ENCODE results near the gene TTLL12.

TTLL12 gene

DNA sequence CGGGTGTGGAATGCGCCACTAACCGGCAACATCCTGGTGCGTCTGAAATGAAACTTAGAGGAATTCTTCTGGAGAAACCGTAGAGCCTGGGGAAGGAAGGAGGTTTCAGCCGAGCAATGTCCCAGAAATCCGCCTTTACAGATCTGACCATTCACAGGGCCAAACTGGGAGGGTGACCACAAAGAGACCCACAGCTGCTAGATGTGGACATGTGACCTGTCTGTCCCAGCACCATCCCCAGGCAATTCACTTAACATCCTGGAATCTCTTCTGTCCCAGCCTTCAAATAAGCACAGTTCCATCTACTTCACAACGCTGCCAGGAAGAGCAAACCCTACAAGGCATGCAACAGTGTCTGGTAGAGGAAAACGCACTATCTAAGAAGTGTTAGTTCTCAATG is 53.5 kb downstream of the TTLL12 start:
- FAIRE-seq (no peak), DNase-seq (ENCODE audit: insufficient read length, low spot score) (no peak)

DNA sequence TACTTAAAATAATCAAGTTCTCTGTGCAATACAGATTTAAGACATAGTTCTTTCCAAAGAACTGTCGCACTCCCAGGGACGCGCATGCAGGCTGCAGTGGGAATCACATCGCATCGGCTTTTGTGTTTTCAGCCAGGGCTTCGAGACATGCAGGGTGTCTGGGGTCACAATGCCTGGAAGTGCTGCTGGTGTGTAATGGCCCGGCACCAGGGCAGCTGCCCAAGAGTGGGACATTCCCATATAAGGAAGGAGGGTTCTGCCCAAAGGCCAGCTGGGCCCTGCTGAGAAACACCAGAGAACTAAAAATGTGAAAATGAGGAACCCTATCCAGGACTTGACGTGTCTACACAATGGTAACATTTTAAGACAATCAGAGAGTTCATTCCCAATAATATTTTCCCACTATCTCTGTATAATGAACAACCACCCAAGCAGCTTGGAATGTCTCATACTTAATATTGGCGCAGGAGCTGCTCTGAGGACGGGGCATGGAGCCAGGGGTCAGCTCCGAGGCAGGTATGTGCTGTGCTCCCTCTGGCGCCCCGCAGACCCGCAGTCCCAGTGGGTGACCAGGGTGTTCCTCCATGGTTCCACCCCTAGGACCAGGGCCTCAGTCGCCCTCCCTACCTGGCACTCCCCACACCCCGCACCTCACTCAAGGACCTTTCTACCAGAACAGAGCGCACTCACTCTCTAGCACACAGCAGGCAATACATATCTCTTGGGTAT is 55.0 kb downstream of the TTLL12 start:
- DNase-seq (ENCODE audit: insufficient read length, low spot score) (no peak), FAIRE-seq (no peak)

DNA sequence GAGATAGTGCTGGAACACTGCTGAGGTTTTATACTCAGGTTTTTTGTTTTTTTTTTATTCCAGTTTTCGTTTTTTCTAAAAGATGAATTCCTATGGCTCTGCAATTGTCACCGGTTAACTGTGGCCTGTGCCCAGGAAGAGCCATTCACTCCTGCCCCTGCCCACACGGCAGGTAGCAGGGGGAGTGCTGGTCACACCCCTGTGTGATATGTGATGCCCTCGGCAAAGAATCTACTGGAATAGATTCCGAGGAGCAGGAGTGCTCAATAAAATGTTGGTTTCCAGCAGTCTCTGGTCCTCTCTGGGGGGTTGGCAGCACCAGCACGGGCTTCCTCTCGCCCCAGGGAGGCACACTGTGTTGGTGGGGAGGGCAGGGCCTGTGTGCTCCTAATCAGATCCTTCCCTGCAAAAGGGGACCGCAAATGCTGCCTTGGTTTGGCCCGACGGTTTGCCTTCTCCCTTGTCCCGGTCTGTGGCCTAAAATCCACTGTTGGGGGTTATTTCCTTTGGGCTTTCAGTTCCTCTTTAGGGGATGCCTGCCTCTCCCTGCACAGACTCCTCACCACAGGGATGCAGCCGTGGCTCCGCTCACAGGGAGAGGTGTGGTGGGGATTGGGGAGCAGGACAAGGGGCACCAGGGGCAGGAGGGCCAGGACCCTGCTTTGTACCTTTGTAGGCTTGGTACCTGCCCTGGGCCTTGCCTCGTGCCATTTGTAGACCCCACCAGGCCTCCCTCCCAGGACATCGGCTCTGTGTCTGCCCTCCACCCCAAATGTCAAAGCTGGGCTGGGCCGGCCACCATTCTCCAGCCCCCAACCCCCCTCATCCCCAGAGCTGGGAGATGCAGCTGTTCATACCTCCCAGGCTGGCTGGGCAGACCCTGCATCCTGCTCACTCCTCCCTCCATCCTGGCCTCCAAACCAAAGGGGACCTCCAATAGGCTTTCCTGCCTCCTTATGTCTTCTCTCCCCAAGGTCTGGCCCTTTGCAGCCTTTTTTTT is 57.2 kb downstream of the TTLL12 start:
- FAIRE-seq, result no peak
- DNase-seq (ENCODE audit: insufficient read length, low spot score), result no peak

DNA sequence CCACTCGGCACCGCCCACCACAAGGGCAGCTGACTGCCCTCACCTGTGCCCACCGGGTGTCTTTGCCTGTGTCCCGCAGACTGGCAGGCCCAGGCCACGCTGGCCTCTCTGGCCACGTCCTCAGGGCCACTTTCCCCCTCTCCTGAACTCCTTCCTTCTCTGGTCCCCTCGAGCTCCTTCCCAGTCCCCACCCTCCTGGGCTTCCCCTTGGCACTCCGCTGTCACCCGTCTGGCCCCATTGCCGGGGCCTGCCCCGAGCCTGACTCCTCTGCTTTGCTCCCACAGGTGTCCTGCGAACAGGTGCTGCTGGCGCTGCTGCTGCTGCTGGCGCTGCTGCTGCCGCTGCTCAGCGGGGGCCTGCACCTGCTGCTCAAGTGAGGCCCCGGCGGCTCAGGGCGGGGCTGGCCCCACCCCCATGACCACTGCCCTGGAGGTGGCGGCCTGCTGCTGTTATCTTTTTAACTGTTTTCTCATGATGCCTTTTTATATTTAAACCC is 58.0 kb downstream of the TTLL12 start:
- FAIRE-seq (no peak), DNase-seq (ENCODE audit: insufficient read length, low spot score) (no peak)

DNA sequence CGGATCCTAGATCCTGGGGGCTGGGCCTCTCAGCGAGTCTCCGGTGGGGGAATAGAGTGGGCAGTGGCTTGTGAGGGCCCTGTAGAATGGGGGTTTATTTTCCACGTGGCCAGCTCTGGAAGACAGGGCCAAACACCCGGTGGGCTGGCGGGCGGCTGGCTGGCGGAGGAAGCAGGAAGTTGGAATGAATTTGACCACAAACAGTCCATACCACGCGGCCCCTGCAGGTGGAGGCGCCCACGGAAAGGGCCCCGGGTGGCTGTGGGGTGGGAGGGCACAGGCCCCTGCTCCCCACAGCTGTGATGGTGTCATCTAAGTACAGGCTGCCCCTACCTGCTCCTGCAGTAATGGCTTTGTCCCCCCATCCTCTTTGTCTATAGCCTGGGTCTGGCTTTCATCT is 58.8 kb downstream of the TTLL12 start:
- FAIRE-seq (no peak), DNase-seq (ENCODE audit: insufficient read length, low spot score) (no peak)

DNA sequence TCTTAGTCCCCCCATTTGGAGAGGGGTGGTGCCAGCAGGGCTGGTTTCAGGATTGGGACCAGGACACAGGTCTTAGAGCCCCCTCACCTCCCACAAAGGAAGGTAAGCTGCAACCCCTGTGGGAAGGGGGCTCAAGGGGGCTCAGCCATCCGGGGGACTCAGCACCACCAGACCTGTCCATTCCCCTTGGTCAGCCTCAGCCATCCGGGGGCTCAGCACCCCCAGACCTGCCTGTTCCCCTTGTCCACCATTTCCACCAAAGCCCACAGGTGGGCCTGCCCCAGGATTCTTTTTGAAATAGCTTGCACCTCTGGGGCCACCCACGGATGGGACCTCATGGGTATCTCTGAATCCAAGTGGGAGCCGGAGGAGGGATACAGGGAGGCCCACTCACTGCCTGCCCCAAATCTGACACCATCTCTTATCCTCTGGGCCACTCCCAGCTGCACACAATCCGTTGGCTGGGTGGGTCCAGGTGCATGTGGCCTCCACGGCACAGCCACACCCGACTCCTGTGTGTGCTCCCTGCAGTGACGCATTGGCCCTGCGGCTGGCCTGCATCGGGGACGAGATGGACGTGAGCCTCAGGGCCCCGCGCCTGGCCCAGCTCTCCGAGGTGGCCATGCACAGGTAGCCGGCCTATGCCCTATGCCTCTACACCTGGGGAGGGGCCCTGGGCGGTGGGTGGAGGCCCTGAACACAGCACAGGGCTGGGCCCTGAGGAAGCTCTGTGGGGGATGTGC is 59.6 kb downstream of the TTLL12 start:
- no peak for DNase-seq (ENCODE audit: insufficient read length, low spot score)
- FAIRE-seq, result no peak

DNA sequence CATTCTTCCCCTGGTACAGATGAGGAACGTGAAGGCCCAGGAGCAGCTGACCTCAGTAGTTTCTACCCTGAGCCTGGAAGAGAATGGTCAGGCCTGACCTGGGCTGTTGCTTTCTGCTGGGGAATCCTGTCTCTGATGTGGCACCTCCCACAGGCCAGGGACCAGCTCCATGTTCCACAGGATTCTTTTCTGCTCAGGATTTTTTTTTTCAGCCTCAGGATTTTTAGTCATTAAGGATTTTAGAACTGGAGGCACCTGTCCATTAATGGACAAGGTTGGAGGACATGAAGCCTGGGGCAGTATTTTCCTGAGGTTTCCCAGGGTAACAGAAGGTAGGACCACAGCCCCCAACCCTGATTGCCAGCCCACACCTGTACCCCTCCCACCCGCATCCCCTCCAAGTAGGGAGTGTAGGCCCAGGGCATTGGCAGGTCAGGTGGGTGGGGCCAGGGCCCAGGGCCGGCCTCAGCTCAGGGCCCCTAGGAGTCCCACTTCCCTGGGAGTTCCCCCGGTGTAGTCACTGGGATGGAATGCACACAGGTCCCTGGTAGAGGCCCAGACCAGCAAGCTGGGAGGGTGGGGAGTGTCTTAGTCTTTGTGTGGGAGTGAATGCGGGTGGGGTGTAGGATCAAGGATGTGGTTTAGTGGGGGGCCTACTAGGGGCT is 60.3 kb downstream of the TTLL12 start:
- FAIRE-seq (no peak), DNase-seq (ENCODE audit: insufficient read length, low spot score) (no peak)

DNA sequence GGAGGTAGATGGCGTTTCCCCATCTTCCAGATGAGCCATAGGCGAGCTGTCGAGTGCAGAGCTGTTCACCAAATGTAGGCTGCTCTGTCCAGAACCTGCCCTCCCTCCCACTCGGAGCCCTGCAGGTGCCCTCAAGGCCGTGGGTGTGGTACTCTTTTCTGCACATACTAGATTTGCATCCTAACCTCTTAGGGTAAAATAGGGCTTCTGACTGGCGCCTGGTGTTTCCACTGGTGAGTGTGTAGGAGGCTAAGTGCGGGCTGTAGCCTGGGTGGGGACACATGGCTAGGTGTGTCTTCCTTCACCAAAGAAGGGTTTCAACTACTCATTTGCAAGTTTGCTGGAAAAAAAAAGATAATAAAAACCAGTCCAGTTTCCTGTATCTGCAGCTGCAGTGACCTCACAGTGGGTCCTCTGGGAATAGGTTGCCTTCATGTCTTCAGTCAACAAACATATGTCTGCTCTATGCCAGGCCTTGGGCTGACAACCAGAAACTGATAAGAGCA is 67.9 kb downstream of the TTLL12 start:
- DNase-seq (ENCODE audit: insufficient read length, low spot score) (peak; percentile 59), FAIRE-seq (peak; percentile 94)

DNA sequence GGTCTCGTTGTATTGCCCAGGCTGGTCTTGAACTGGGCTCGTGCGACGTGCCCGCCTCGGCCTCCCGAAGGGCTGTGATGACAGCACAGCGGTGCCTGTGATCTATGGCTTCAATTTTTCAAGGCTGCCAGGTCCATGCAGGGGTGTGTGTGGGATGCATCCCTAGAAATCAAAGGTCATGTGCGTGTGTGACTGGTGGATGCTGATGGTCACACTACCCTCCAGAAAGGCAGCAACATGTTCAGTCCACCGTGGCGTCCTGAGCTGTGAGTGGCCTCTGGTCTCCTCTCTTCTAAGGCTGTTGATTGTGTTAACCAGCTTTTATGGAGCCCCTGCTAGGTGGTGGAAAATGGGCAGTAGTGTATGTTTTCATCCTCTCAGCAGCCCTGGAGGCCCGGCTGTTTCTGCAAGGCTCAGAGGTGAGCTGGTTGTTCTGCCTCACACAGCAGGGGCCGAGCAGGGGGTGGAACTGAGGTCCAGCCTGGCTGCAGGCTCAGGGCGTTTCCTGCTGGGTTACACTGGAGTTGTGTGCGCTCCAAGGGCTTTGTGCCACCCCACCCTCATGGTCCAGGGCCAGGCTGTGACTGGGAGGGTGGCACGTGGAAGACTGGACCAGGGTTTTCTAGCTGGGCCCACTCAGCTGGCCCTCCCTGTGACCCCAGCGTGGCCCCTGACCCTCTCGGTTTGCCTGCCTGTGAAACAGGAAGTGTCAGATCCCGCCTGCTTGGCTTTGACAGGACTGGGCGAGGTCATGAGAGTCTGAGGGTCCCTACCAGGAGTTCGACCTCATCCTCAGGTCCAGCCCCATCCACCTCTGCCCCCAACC is 68.7 kb downstream of the TTLL12 start:
- FAIRE-seq (peak; percentile 11), DNase-seq (ENCODE audit: insufficient read length, low spot score) (no peak)

DNA sequence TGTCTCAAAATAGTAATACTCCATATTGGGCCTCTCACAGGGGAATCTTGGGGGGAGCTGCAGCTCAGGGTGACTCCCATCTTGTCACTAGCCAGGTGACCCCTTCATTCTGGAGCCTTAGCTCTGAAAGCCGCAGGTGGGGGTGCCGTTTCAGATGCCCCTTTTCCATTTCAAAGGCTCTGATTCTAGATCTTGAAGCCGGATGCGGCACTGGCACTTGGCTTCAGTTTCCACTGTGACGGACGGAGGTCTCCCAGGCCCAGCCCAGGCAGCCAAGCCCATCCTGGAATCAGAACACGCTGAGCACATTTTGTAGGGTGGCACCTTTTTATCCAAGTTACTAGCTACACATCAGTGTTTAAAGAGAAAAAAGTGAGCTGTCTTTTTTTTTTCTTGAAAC is 70.0 kb downstream of the TTLL12 start:
- FAIRE-seq, result no peak
- DNase-seq (ENCODE audit: insufficient read length, low spot score), result no peak

Data from GM19239 (cell line).